CMK (cell line): ENCODE data around the gene ELOVL6.
"Not testable (repeated sequence)": the region's sequence is repeated elsewhere in the genome, so short reads cannot be mapped to it uniquely, and the experiment has no call there.

Experiments used
- DNase-seq: peaks from one replicate; pipeline ENCODE4 v3.0.0-alpha.2; 2010; ENCODE audit warnings: low read depth

The ELOVL6 gene

DNA sequence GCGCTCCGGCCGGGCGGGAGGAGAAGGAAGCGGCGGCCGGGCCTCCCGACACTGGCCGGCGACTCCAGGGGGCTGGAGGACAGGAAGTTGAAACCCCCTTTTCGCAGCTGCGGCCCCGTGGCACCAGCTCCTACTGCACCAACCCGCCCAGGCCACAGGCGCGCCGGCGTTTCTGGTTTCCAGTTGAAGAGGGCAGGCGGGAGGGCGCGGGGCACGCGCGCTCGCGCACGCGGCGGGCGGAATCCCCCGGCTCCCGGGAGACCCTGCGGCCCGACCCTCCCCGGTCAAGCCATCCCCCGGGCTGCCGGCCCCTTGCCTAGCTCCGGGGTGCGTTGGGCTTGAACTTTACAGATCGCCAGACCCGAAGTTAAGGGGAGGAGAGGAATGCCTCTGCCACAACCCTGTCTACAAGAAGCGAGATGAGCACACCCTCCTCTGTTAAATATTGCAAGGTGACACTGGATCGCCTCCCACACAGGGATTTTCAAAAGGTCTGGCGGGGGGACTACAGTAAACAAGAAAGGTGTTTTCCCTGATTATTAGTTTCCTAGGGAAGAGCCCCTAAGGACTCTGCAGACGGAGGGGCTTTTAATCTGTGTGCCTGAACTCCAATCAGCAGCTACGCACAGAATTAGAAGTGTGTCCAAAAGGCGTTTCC is 1.4 kb downstream of the ELOVL6 start:
- DNase-seq, result peak; percentile 40

DNA sequence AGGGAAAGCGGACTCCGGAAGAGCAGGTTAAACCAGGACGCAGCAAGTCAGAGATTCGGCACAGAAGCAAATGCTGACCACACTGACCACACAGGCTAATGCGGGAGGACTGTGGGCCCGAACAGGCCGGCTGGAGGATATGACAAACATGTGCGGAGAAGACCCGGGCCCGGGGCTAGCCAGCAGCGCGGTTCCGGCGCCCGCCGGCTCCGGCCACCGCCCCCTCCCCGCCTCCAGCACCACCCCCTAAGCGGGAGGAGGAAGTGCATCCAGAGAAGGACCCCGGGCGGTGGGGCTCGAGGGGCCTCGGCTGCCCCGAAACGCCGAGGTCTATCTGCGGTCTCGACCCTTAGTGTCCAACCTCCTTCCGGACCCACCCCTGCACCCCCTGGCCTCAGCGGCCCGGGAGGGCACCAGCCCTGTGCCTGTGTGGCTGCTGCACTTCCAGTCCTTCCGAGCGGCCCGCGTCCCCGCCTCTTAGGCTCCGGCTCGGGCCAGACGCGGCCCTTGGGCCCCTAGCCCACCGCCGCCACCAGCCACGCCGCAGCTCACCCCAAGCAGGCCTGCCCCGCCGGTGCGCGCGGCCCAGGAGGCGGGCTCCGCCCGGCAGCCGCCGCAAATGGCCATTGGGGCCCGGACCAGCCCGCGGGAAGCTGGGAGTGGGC is 2.1 kb downstream of the ELOVL6 start:
- peak; percentile 78 for DNase-seq

DNA sequence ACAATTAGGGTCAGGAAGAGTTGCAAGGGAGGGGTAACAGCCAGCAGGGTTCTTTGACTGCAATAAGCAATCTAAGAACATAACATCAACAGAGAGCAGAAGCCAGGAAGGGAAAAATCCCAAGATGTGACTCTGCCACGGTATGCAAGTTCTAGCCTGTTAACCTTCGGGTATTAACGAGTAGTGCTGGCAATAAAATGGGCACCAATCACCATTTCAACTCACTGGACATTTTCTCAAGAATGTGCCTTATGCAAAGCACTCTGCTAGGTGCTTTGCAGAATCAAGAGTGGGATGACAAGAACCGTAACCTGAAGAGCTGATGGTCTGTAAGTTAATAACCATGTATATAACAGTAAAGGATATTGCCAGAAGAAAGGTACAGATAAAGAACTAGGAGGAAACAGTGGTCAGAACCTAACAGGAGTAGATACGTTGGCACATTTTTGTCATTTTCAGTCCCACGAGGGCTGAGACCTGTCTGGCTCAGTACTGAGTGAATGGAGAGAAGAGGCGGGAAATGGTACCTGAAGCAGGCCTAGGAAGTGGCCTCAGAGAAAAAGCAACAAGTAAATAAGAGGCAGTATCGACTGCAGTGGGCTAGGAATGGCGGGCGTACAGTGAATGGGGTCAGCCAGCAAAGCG is 2.7 kb downstream of the ELOVL6 start:
- peak; percentile 30 for DNase-seq

DNA sequence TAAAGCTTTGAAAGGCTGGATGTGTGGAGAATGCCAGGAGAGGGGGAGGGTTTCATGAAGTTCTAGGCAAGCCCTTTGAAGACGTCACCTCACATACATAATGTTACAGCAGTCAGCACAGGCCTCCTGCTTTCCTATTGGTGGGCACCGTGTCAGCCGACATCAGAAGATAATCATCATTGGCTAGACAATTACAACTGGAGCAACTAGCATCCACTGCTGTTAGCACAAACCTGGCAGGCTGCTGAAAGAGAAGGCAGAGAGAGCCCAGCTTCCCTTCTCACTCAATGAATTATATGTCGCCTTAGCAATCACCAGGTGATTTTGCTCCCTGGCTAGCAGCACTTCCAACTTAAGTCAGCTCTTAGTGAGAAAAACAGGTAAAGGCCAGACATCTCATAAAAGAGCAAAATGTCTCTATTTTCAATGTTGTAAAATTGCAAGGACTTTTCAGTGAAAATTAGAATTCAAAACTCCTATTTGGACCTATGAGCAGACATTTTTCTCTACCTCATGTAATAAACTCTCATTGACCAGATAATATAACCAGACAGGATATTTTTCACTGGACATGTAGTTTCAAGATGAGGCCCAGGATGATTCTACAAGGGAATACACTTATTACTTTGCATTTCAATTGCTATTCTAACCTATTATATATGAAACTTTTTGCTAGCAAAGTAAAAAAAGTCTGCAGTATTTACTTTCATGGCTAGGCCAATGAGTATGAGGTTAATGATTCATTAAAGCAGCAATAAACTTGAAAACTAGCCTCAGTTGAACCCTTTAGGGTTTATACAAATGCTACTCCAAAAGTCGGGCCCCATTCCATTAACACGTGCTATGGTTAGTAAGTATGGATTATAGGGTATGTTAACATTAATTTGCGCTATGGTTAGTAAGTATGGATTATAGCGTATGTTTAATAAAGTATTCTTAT is 4.3 kb downstream of the ELOVL6 start:
- DNase-seq, result peak; percentile 80

DNA sequence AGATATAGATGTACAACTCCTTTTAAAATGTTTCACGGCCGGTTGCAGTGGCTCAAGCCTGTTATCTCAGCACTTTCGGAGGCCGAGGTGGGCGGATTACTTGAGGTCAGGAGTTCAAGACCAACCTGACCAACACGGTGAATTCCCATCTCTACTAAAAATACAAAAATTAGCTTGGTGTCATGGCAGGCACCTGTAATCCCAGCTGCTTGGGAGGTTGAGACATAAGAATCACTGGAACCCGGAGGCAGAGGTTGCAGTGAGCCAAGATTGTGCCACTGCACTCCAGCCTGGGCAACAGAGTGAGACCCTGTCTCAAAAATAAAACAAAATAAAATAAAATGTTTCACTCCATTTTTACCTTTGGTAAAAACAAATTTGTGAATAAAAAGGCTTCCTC is 5.1 kb downstream of the ELOVL6 start:
- not testable (repeated sequence) for DNase-seq

DNA sequence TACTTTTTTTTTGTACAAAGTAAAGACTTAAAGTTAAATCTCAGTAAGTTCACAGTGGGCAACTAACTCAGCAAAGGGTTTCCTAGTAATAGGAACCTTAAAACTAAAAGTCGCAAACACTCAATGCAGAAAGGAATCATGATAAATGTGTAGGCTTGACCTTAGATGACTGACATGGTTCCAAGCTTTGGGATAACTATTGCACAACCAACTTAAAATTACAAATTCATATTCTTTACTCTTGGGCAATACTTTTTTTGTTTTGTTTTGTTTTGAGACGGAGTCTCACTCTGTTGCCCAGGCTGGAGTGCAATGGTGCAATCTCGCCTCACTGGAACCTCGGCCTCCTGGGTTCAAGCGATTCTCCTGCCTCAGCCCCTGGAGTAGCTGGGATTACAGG is 8.2 kb downstream of the ELOVL6 start:
- DNase-seq, result no peak

DNA sequence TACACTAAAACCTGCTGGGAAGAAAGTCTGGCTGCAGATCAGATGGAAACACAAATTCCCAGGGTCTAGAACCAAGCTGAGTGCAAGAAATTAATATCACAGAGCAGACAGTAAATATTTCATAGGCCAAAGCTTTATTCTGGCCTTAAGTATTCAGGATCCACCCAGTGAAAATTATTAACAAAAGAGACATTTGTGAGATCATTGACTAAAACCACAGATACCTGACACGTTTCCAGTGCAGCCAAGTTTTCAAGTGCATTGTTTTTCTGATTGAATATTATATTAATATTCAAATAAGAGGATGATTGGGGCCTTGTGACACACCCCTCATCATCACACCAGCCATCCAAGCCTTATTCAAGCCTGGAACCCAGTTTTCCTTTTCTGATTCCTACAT is 10.3 kb downstream of the ELOVL6 start:
- DNase-seq, result no peak

DNA sequence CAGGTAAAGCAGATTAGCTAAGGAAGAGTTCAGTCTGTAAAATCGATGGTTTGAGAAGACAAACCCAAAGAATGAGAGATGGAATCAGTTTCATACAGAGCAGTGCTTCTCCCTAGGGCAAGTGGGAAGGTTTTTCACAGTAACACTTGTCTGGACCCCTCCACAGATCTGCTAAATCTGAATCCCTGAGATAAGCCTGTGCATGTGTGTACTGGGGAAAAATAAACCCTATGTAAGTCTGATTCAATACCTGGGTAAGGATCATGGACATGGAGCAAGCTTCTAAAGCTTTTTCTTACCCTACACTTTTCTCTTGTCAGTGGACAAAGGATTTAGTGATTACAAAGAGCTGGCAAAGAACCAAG is 13.6 kb downstream of the ELOVL6 start:
- no peak for DNase-seq

DNA sequence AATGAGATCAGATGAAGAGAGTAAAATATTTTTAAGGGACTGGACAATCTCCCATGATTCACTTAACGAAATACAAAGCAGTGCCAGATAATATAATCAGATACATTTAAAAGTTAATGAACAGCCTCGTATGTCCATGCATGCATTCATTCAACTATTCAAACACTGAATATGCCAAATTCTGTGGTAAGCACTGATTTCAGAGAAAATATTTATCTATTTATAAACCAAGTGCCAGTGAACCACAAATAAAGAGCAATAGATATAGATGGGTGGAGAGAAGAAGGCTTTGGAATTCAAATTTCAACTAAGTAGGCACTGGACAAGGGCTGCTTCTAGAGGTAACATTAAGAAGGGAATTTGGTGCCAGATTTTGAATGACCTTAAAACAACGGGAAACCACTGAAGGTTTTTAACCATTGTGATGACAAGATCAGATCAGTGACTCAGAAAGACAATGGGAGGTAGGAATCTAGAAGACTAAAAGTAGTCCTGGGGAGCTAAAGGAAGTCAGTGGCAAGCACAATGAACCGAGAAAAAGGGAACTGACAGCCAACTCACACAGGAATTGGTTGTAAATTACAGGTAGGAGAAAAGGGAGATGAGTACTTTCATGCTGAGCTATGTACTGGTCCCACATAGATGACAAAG is 14.2 kb downstream of the ELOVL6 start:
- no peak for DNase-seq

DNA sequence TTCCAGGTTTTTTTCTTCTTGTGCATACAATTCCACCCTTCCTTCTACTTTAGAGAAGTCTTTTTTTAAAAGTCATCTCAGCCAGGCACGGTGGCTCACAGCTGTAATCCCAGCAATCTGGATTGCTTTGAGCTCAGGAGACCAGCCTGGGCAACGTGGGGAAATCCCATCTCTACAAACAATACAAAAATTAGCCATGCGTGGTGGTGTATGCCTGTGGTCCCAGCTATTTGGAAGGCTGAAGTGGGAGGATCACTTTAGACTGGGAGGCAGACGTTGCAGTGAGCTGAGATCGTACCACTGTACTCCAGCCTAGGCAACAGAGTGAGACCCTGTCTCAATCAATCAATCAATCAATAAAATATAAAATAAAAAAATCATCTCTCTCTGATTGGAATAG is 14.8 kb downstream of the ELOVL6 start:
- no peak for DNase-seq

DNA sequence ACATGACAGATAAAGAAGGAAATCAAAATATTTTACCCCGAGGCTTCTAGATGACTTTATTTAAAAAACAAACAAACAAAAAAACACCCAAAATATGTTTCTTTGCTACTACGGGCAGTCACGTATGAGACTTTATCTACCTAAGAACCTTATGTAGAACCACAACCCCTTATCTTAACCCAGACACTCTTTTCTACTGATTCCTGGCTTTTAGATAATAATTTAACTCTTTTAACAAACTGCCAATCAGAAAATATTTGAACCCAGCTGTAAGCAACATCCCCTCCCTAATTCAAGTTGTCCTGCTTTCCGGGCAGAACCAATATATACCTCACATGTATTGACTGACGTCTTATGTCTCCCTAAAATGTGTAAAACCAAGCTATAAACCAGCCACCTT is 15.4 kb downstream of the ELOVL6 start:
- no peak for DNase-seq

DNA sequence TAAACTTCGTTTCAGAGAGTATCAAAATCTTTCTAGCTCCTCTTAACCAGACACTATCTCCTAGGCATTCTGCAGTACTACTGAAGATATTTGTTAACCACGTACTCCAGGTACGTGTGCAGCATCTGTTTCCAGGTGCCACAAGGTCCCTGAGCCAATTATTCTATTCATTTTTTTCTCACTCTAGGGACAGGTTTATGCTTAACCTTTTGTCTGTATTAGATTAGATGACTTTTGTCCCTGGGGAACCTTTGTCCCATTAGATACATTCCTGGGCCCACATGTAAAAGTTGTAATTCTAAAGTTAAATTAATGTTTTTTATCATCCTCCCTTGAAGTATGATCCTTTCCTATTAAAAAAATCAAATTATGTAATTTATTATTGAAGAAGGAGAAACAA is 16.5 kb downstream of the ELOVL6 start:
- DNase-seq, result no peak

DNA sequence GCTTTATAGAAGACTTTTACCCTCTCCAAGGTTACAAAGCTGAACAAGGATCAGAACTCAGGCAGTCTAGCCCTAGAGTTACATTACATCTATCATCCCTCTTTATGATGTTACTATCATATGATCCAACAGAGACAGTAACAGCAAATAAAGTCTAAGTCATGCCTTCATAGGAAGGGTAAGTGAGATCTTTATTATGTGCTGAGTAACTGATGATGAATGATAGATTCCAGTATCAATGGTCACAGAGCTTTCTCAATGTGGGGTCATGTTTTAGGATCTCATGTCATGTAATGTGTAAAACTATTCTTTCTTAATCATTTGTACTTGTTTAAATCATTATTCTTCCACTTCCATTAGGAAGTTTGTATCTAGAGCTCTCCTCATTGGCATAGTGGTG is 22.8 kb downstream of the ELOVL6 start:
- DNase-seq, result no peak

DNA sequence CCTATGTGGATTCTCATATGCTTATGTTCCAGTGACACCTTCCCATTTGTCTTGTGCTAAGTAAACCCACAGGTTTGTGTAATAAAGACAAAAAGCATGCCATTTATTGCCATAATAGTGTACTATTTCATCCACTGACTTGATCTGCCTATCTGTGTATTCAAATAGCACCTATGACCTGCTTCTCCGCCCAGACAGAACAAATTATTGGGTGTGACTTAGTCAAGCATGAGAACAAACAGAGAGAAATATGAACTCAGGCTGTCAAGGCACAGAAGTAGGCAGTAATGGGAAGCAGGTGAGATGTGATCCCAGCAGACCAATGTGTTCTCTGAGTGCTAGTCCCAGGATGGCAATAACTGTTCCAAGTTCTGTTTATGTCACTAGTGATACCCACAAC is 25.4 kb downstream of the ELOVL6 start:
- DNase-seq, result no peak

DNA sequence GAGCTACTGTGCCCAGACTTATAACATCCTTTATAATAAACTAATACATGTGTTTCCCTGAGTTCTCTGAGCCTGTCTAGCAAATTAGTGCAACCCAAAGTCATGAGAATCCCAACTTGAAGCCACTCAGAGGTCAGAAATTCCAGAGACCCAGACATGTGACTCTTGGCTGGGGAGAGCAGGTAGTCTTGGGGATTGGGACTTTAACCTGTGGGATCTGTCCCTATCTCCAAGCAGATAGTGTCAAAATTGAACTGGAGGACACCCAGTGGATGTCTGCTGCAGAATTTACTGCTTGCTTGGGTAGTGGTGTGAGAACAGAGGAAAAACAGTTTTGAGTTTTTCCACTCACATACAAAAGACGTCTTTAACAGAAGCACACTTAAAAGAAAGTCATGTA is 26.4 kb downstream of the ELOVL6 start:
- DNase-seq, result no peak

DNA sequence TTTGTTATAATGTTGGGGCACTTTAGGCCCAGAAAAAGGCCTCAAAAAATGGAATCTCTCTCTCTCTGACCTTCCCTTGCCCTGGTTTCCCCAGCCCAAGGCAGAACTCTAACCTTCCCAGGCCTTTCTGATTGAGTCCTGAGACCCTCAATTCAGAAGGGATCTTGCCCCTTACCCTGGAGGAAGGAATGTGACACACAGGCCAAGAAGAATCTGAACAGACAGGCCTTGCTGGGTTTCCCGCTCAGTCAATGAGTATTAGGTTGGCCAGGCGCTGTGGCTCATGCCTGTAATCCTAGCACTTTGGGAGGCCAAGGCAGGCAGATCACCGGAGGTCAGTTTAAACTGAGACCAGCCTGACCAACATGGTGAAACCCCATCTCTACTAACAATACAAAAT is 27.6 kb downstream of the ELOVL6 start:
- no peak for DNase-seq

DNA sequence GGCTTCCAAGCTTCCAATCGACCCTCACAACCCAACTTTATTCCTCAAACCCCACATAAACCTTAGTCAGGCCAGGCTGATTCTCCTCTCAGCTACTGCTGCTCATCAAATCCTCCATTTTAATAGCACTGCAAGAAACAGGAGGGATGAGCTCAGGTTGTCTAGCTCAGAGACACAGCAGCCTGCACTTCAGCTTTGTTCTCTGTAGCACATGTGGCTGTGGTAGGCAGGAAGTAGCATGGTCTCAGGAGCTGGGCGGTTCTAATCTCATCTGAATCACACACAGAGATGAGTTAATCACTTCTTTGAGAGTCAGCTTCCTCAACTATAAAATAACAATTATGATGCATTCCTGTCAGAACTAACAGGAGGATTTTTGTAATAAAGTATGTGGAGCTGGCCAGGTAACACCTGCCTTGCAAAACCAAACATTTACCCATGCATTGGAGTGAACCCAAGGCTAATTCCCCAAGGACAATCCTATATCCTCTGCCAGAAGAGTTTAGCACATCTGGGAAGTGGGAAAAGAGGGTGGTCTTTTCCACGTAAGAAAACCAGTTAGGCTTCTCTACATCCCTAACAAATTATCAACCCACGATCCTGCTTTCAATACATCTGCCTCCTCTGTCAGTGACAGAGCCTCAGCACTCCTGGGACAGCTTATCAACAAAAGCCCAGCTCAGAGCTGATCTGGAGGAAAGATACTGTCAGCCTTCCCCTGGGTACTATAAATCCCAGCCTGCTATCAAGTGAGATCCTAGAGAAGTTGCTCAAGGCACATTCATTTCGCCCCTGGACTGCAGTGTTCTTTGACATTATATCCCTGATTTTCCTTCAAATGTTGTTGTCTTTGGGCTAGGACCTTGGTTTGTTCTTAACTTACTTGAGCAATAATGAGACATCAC is 32.8 kb downstream of the ELOVL6 start:
- DNase-seq, result no peak

DNA sequence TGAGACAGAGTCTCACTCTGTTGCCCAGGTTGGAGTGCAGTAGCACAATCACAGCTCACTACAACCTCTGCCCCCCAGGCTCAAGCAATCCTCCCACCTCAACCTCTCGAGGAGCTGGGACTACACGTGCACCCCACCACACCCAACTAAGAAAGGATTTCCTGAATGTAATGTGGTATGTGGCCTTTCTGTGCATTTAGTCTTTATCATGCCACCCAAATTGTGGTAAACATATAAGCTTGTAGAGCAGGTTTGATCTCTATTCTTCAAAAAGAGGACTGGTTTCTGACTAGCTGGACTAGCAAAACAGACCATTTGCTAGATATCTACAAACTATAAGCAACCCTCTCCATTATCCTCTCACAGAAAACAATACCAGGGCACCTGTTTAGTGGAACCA is 33.6 kb downstream of the ELOVL6 start:
- DNase-seq, result no peak

DNA sequence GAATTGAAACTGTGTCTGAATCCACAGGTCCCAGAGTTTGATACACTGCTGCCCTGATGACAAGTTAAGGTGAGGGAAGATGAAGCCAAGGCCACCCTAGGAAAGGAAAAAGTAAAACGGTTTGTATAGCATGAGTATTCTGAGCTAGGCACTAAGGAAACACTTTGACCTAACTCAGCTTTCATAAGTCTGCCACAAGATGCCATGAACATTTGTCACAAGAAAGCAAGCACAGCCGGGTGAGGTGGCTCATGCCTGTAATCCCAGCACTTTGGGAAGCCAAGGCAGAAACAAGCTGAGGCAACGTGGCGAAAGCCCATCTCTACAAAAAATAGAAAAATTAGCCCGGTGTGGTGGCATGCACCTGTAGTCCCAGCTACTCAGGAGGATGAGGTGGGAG is 34.2 kb downstream of the ELOVL6 start:
- no peak for DNase-seq

DNA sequence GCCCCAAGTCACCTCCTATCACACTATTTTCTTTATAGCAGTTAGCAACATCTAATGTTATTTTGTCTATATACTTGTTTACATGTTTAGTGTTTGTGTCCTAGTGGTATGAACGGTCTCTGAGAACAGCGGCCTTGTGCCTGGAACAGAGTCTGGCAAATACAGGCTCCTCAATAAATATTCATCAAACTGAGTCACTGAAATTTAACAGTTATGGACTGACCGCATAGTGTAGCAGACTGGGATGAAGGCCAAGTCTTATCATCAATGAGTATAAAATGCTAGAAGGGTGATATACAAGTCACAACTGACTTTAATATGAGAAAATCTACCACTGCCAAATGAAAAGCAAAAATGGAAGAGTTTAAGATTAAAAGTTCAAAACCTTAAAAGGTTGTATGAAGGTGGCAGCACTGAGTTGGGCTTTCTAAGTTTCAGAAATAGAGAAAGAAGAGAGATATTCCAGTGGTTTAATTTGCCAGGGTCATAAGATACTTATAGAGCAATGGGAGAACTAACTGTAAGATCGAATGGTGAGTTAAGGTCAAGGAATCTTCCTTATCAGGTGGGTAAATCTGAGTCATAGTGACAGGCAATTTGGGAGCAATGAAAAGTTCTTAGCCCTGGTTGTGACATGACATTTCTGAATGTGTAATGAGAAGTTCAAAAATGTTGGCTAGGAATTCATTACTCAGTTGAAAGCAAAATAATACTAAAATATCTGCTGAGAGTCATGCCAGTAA is 34.9 kb downstream of the ELOVL6 start:
- DNase-seq, result no peak
